Colonic mucosa (tissue), 4 donors: ENCODE results near the gene APRT. TPM values are rescaled to one million over a fixed set of nuclear protein-coding genes. Genes with fewer than 3 reads are reported as not detected.

Experiments used
- DNase-seq: peaks from one replicate; pipeline ENCODE4 v3.0.0-alpha.2; 2020
- H3K27ac ChIP-seq: fragments of 200-600 bp; one replicate; pipeline ENCODE4 v1.8.0; 2021
- H3K27me3 ChIP-seq: fragments of 200-600 bp; one replicate; pipeline ENCODE4 v1.8.0; 2021
- H3K36me3 ChIP-seq: fragments of 200-600 bp; one replicate; pipeline ENCODE4 v1.8.0; 2021
- H3K4me1 ChIP-seq: fragments of 200-600 bp; one replicate; pipeline ENCODE4 v1.8.0; 2021; ENCODE audit warnings: mild to moderate bottlenecking
- H3K4me3 ChIP-seq: fragments of 200-600 bp; one replicate; pipeline ENCODE4 v1.8.0; 2021
- H3K9ac ChIP-seq, 2 donors: one replicate each; pipeline ENCODE4 v1.7.0; 2013; ENCODE audit warnings: control low read depth in 2 of 2, low read depth in 2 of 2, low read length in 2 of 2
- H3K9me3 ChIP-seq: fragments of 200-600 bp; one replicate; pipeline ENCODE4 v1.8.0; 2021
- CTCF ChIP-seq: fragments of 200-600 bp; IDR thresholded peaks from one replicate; pipeline ENCODE4 v1.8.0; 2022; ENCODE audit warnings: antibody characterized with exemption, mild to moderate bottlenecking
- intact Hi-C: fragments of 100-400 bp; cut with DNase I; formaldehyde crosslinking; loops from one replicate; pipeline ENCODE4 v1.14.1; 2022
- total RNA-seq, 2 donors: library from RNA; stranded (reverse); fragmentation: NEBNext Ultra II Directional in 1 of 2; extraction: Animal tissue kit (Norgen Biotek cat#: 25700) in 1 of 2; gene quantifications; one replicate each; pipeline ENCODE4 v1.2.1, GENCODE V29; 2021
- donor health status: healthy.
- donor health status: DM: no; HTN: no; CAD: no.
- donor health status: DM: no; HTN: no; CAD: no.

The APRT gene
- total RNA-seq, 2 donors from 2014 or later: 103 to 273 TPM

GRCh38 chr16:88783391-88784073 is 28.2 kb downstream of the APRT start:
- peaks cover 7% of the 10 kb centered on the region for H3K4me1 ChIP-seq
- TF ChIP-seq CTCF: no peak
- no peaks in the 10 kb centered on the region for H3K36me3 ChIP-seq
- H3K9ac ChIP-seq: peak overlapping the region; percentile 72 to 87
- intact Hi-C loops: loop anchor here (2.0 kb wide), 1 partner anchor 45 kb away; no protein-coding TSS in a partner anchor
- no peaks in the 10 kb centered on the region for H3K9me3 ChIP-seq
- H3K27me3 ChIP-seq: no peaks in the 10 kb centered on the region
- H3K27ac ChIP-seq: peak overlapping the region; percentile 73
- peak; percentile 34 for DNase-seq
- H3K4me3 ChIP-seq: peak overlapping the region; percentile 71

- no peak for TF ChIP-seq CTCF
- Histone ChIP-seq H3K9ac (peak overlapping the region; percentile 39 to 72), H3K9me3 (no peaks in the 10 kb centered on the region), H3K4me3 (peak overlapping the region; percentile 71), H3K4me1 (peaks cover 7% of the 10 kb centered on the region), H3K36me3 (no peaks in the 10 kb centered on the region), H3K27ac (peak overlapping the region; percentile 73), H3K27me3 (no peaks in the 10 kb centered on the region)
- intact Hi-C loops: no loop called here
- no peak for DNase-seq
Measured at GRCh38 chr16:88782454-88783390, 29.0 kb downstream of the APRT start.

- Histone ChIP-seq H3K9me3 (no peaks in the 10 kb centered on the region), H3K36me3 (no peaks in the 10 kb centered on the region), H3K27ac (peak overlapping the region; percentile 2), H3K27me3 (no peaks in the 10 kb centered on the region), H3K9ac (peak overlapping the region; percentile 58 to 64), H3K4me1 (peaks cover 7% of the 10 kb centered on the region), H3K4me3 (no peak overlapping the region)
- intact Hi-C loops: no loop called here
- no peak for DNase-seq
- no peak for TF ChIP-seq CTCF
Measured at GRCh38 chr16:88781140-88782077, 30.3 kb downstream of the APRT start.

DNA sequence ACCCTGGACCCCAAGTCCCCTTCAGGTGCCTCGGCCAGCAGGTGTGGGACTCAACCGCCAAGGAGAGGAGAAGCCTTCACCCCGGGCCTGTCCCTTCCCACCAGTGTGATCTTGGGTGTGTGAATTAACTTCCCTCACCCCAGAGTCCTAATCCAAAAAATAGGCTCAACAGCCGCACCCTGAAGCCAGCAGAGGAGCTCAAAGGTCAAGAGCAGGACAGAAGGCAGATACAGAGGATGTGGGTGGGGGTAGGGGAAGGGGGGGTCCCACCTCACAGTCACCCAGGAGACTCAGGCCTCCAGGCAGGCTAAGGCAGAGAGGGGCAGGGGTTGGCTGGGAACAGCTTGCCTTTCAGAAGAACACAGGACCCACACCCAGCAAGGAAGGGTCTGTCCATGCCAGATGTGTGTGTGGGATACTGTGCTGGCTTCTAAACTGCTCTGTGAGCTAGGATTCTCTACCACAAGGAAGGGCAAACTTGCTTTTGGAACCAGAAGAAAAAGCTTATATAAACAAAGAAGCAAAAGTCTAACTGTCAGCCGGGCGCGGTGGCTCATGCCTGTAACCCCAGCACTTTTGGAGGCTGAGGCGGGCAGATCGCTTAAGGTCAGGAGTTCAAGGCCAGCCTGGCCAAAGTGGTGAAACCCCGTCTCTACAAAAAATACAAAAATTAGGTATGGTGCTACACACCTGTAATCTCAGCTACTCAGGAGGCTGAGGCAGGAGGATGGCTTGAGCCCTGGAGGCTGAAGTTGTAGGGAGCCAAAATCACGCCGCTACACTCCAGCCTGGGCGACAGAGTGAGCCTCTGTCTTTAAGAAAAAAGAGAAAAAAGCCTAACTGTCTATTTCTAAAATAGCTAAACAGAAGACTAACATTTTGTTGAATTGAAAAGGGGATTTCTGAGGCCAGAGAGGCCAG is 31.3 kb downstream of the APRT start:
- Histone ChIP-seq H3K9ac (peak overlapping the region; percentile 58 to 64), H3K36me3 (no peaks in the 10 kb centered on the region), H3K4me3 (no peak overlapping the region), H3K27ac (peak overlapping the region; percentile 0), H3K4me1 (peaks cover 7% of the 10 kb centered on the region), H3K27me3 (no peaks in the 10 kb centered on the region), H3K9me3 (no peaks in the 10 kb centered on the region)
- no peak for DNase-seq
- intact Hi-C loops: no loop called here
- TF ChIP-seq CTCF: no peak
